Upper lobe of left lung (tissue), 4 donors: ENCODE data around the gene COL20A1.

ENCODE experiments used
- CTCF ChIP-seq, 6 experiments: fragments of 450-650 bp in 4 of 6; fragments of 200-600 bp in 2 of 6; sonication (generic) in 2 of 6; IDR thresholded peaks; one replicate each; pipeline ENCODE4 v1.5.1; 2016 to 2019; ENCODE audit warnings: antibody characterized with exemption in 6 of 6
- POLR2AphosphoS5 ChIP-seq, 2 donors: sonication (generic); formaldehyde crosslinking; IDR thresholded peaks; one replicate each; pipeline ENCODE4 v1.5.1; 2017; ENCODE audit warnings: antibody characterized with exemption in 2 of 2

- no peak for TF ChIP-seq CTCF (IDR thresholded peaks at IDR 0.05)
- no peak for TF ChIP-seq POLR2AphosphoS5 (IDR thresholded peaks at IDR 0.05)
Observed at GRCh38 chr20:63259734-63260460, 33.1 kb upstream of the COL20A1 start.
